Esophagus muscularis mucosa (tissue), 4 donors: Measurements from ENCODE around the gene TGM5. TPM values are rescaled to one million over a fixed set of nuclear protein-coding genes. Genes with fewer than 3 reads are reported as not detected.

Source experiments
- DNase-seq: peaks from one replicate; pipeline ENCODE4 v3.0.0-alpha.2; 2017; ENCODE audit errors: extremely low spot score
- H3K27ac ChIP-seq, 4 donors: fragments of 200-600 bp; sonication (generic); replicated peaks in 1 of 4; 1 replicate in 3 of 4; 2 replicates in 1 of 4; pipeline ENCODE4 v1.5.1; 2016 to 2019; ENCODE audit warnings: mild to moderate bottlenecking in 1 of 4
- H3K27me3 ChIP-seq, 4 donors: fragments of 200-600 bp; sonication (generic); one replicate each; pipeline versions ENCODE4 v1.5.1 to v1.6.0; 2016 to 2019
- H3K36me3 ChIP-seq, 4 donors: fragments of 200-600 bp; sonication (generic); one replicate each; pipeline ENCODE4 v1.5.1; 2016 to 2019
- H3K4me1 ChIP-seq, 4 donors: fragments of 200-600 bp; sonication (generic); one replicate each; pipeline ENCODE4 v1.5.1; 2016 to 2019
- H3K4me3 ChIP-seq, 4 donors: fragments of 200-600 bp; sonication (generic); 1 replicate in 2 of 4; 2 replicates in 2 of 4; pipeline ENCODE4 v1.5.1; 2016 to 2019; ENCODE audit warnings: mild to moderate bottlenecking in 4 of 4, moderate library complexity in 1 of 4
- H3K9me3 ChIP-seq, 4 donors: fragments of 200-600 bp; sonication (generic); 1 replicate in 3 of 4; 2 replicates in 1 of 4; pipeline ENCODE4 v1.5.1; 2016 to 2019
- EP300 ChIP-seq: sonication (generic); formaldehyde crosslinking; IDR thresholded peaks from one replicate; pipeline ENCODE4 v1.6.1; 2017; ENCODE audit warnings: antibody characterized with exemption
- POLR2A ChIP-seq: fragments of 450-650 bp; IDR thresholded peaks from one replicate; pipeline ENCODE4 v1.6.1; 2017; ENCODE audit warnings: antibody characterized with exemption, moderate library complexity, mild to moderate bottlenecking, low read depth
- POLR2AphosphoS5 ChIP-seq, 2 donors: sonication (generic); formaldehyde crosslinking; IDR thresholded peaks; one replicate each; pipeline ENCODE4 v1.6.1; 2017; ENCODE audit warnings: antibody characterized with exemption in 2 of 2
- WGBS: methylation state at CpG from one replicate; pipeline ENCODE4 v1.1.5; 2018; 5-methylcytosine and 5-hydroxymethylcytosine counted together
- intact Hi-C: fragments of 100-400 bp; cut with DNase I; formaldehyde crosslinking; loops from one replicate; pipeline ENCODE4 v1.15.1; 2023
- total RNA-seq, 4 donors: library from RNA; depleted of rRNA; stranded (reverse); fragments of >200 nt; gene quantifications; one replicate each; pipeline versions ENCODE4 v1.1.0 to v1.2.1, GENCODE V29; 2016
- TF ChIP-seq, protein P1 (sequence below), 3 experiments: fragments of 200-600 bp in 2 of 3; fragments of 450-650 bp in 1 of 3; sonication (generic) in 2 of 3; IDR thresholded peaks; one replicate each; pipeline ENCODE4 v1.5.1; 2017 to 2019; ENCODE audit warnings: antibody characterized with exemption in 3 of 3, mild to moderate bottlenecking in 2 of 3, moderate library complexity in 1 of 3

The TGM5 gene
- total RNA-seq, 4 donors from 2014 or later: under 0.01 to 0.91 (median 0.25) TPM

DNA sequence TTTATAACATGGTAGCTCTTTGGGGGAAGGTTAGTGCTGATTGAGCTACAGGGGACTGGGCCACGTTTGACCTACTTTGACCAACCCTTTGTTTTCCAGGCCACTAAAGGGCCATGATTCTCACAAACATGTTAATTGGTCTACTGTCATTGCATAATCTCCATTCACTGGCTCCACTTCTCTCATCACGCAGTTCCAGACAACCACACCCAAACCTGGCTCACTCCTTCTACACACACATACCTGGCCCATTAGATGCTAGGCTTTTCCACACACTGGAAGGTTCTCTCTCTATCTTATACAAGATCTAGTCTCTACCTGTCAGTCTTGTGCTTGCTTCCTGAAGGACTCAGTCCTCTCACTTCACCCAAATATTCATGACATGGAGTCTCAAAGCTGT lies 15.9 kb downstream of the TGM5 start:
- intact Hi-C loops: no loop called here
- TF ChIP-seq, protein P1, sequence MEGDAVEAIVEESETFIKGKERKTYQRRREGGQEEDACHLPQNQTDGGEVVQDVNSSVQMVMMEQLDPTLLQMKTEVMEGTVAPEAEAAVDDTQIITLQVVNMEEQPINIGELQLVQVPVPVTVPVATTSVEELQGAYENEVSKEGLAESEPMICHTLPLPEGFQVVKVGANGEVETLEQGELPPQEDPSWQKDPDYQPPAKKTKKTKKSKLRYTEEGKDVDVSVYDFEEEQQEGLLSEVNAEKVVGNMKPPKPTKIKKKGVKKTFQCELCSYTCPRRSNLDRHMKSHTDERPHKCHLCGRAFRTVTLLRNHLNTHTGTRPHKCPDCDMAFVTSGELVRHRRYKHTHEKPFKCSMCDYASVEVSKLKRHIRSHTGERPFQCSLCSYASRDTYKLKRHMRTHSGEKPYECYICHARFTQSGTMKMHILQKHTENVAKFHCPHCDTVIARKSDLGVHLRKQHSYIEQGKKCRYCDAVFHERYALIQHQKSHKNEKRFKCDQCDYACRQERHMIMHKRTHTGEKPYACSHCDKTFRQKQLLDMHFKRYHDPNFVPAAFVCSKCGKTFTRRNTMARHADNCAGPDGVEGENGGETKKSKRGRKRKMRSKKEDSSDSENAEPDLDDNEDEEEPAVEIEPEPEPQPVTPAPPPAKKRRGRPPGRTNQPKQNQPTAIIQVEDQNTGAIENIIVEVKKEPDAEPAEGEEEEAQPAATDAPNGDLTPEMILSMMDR (IDR thresholded peaks at IDR 0.05): no peak
- TF ChIP-seq POLR2A: no peak
- no peak for TF ChIP-seq POLR2AphosphoS5 (IDR thresholded peaks at IDR 0.05)
- no peak for TF ChIP-seq EP300
- 88% methylated on average over 2 of the region's 2 CpGs for WGBS
- Histone ChIP-seq H3K4me1 (no peaks in the 10 kb centered on the region), H3K27ac (no peak overlapping the region), H3K36me3 (no peaks in the 10 kb centered on the region), H3K4me3 (no peak overlapping the region), H3K9me3 (no peaks in the 10 kb centered on the region), H3K27me3 (peaks cover 0 to 6% (median 0%) of the 10 kb centered on the region in 4 donors)
- DNase-seq: no peak

DNA sequence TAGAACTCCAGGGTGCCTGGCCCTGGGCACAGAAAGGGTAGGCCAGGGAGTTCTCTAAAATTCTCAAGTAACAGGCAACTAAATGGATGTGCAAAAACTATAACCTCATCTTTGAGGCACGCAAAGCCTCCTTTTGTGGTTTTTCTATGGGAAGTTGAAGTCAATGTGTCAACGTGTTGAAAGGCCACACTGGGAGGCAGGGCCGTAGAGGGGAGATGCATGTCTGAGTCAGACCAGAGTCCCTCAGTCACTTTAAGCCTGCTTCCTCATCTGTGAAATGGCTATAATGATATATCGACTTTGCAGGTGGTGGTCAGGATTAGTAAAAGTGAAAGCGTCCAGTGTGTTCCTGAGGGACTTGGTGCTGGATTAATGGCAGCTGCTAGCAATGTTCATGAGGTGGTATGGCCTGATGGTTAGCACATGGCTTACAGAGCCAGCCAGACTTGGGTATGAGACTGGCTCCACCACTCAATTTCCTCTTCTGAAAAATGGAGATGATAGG lies 17.0 kb downstream of the TGM5 start:
- Histone ChIP-seq H3K4me1 (no peaks in the 10 kb centered on the region), H3K9me3 (no peaks in the 10 kb centered on the region), H3K4me3 (no peak overlapping the region), H3K27ac (no peak overlapping the region), H3K36me3 (no peaks in the 10 kb centered on the region), H3K27me3 (peaks cover 0 to 6% (median 0%) of the 10 kb centered on the region in 4 donors)
- 62% methylated on average over 5 of the region's 5 CpGs for WGBS
- TF ChIP-seq POLR2AphosphoS5 (IDR thresholded peaks at IDR 0.05) (no peak), POLR2A (no peak), EP300 (no peak)
- TF ChIP-seq, protein P1 (IDR thresholded peaks at IDR 0.05): no peak
- intact Hi-C loops: no loop called here
- DNase-seq: no peak

DNA sequence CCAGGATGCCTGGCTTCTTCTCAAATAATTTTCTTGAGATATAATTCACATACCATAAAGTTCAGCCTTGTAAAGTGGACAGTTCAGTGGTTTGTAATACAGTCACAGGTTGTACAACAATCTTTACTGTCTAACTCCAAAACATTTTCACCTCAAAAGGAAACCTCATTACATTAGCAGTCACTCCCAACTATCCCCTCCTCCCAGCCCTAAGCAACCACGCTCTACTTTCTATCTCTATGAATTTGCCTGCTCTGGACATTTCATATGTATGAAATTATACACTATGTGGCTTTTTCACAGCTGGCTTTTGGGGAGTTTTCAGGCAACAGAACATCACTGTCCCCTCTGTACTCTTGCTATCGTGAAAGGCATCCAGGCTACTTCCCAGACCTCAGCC lies 17.5 kb downstream of the TGM5 start:
- Histone ChIP-seq H3K4me3 (no peak overlapping the region), H3K4me1 (no peaks in the 10 kb centered on the region), H3K27me3 (peaks cover 0 to 6% (median 0%) of the 10 kb centered on the region in 4 donors), H3K36me3 (no peaks in the 10 kb centered on the region), H3K9me3 (no peaks in the 10 kb centered on the region), H3K27ac (no peak overlapping the region)
- intact Hi-C loops: no loop called here
- 76% methylated on average over 2 of the region's 2 CpGs for WGBS
- TF ChIP-seq POLR2AphosphoS5 (IDR thresholded peaks at IDR 0.05) (no peak), EP300 (no peak), POLR2A (no peak)
- TF ChIP-seq, protein P1 (IDR thresholded peaks at IDR 0.05): no peak
- DNase-seq: no peak

DNA sequence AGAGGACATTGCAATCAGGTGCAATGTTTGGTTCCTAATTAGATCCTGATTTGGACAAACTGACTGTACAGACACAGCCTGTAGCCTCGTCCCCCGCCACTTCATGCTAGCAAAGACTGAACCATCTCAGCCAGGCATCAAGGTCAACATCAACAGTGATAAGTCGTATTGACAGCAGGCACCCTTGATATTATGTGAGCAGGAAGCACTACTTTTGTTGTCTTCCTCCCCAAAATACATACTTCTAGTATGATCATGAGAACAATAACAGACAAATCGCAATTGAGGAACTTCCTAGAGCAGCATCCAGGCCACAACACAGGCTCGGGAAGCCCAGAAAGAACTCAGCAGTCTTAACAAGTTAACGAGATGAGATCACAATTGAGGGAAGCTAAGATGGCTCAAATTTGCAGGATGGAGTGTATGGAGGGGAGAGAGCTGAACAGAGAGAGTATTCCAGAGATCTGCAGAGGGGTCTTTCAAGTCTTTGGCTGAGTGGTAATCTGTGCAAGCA lies 20.4 kb downstream of the TGM5 start:
- TF ChIP-seq, protein P1 (IDR thresholded peaks at IDR 0.05): no peak
- TF ChIP-seq POLR2AphosphoS5 (IDR thresholded peaks at IDR 0.05): no peak
- TF ChIP-seq POLR2A: no peak
- no peak for TF ChIP-seq EP300

DNA sequence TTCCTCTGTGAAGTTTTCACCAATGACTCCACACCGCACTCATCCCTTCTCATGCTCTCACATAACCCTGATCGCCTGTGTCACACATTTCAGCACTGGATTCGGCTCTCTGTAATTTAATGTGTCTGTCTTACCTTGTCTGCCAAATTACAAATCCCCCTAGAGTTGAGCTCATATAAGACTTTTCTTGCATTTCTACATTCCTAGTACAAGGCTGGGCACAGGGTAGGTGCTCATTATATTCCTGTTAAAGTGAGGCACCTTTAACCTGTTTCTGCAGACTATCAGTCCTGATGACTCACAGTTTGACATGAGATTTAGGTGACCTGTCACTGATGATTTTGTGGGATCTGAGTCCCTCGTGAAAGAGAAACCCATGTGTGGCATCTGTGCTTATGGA lies 22.6 kb downstream of the TGM5 start:
- H3K36me3 ChIP-seq: no peaks in the 10 kb centered on the region
- H3K4me1 ChIP-seq: peaks cover 0 to 6% (median under 1%) of the 10 kb centered on the region in 4 donors
- TF ChIP-seq EP300: no peak
- no peak for TF ChIP-seq POLR2A
- TF ChIP-seq POLR2AphosphoS5 (IDR thresholded peaks at IDR 0.05): no peak
- TF ChIP-seq, protein P1 (IDR thresholded peaks at IDR 0.05): no peak
- intact Hi-C loops: no loop called here
- no peak overlapping the region for H3K4me3 ChIP-seq
- DNase-seq: no peak
- WGBS: 87% methylated on average over 4 of the region's 4 CpGs
- H3K27ac ChIP-seq: no peak overlapping the region
- H3K9me3 ChIP-seq: no peaks in the 10 kb centered on the region
- peaks cover 0 to 5% (median 0%) of the 10 kb centered on the region in 4 donors for H3K27me3 ChIP-seq

More for the DNA sequence above, 20.4 kb downstream of the TGM5 start:
- Histone ChIP-seq H3K36me3 (no peaks in the 10 kb centered on the region), H3K4me3 (no peak overlapping the region), H3K9me3 (no peaks in the 10 kb centered on the region), H3K27ac (no peak overlapping the region), H3K4me1 (no peaks in the 10 kb centered on the region), H3K27me3 (no peaks in the 10 kb centered on the region)
- intact Hi-C loops: no loop called here
- 73% methylated on average over 6 of the region's 6 CpGs for WGBS
- no peak for DNase-seq
